Endothelial cell of coronary artery (primary cell): ENCODE data around the gene CCDC175. TPM values are rescaled to one million over a fixed set of nuclear protein-coding genes. Genes with fewer than 3 reads are reported as not detected.

Source experiments
- total RNA-seq: library from RNA; depleted of rRNA; stranded (reverse); fragments of >200 nt; gene quantifications from 2 replicates; pipeline ENCODE4 v1.2.3, GENCODE V29; 2014

Gene CCDC175
- total RNA-seq = not detected in 2 replicates

DNA sequence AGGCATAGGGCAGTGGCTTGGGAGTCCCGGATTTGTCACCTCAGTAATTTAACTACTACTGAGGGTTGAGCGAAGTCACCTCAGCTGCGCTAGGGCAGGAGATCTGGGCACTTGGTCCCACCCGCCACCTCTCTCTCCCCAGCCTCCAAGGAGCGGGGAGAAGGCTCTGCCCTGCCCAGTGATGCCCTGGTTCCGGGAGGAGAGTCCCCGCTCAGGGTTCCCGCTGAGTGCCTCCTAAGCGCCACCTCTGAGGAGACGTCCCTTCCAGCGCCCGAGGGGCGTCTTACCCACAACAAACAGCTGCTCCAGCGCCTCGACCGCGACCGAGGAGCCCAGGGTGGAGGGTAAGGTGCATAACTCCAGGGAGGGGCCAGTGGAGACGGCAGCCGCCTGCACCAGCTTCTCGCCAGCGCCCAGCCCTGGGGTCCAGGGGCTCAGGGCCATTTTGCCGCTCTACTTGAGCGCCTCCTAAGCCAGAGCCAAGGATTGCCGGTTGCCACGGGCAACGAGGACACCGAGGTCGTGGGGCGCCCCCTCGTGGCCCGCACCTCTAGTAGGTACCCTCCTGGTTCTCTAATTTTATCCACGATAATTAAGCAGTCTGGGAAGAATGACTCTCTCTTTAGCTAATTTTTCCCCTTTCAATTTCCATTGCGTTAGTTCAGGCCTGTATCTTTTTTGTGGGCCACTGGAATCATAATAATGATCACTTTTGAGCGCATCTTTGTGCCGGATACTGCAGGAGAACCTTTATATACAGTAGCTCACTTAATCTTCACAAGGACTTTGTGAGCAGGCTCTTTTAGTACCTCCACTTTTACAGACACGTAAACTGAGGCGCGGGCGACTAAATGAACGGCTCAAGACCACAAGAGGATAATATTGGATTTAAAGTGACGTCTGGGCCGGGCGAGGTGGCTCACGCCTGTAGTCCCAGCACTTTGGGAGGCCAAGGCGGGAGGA, at the start of gene CCDC175:
Gene CCDC175, minus strand, starts transcription at position 481 of the 963 bp plus-strand sequence. Its CDS starts 37 bp downstream, at position 444.

DNA sequence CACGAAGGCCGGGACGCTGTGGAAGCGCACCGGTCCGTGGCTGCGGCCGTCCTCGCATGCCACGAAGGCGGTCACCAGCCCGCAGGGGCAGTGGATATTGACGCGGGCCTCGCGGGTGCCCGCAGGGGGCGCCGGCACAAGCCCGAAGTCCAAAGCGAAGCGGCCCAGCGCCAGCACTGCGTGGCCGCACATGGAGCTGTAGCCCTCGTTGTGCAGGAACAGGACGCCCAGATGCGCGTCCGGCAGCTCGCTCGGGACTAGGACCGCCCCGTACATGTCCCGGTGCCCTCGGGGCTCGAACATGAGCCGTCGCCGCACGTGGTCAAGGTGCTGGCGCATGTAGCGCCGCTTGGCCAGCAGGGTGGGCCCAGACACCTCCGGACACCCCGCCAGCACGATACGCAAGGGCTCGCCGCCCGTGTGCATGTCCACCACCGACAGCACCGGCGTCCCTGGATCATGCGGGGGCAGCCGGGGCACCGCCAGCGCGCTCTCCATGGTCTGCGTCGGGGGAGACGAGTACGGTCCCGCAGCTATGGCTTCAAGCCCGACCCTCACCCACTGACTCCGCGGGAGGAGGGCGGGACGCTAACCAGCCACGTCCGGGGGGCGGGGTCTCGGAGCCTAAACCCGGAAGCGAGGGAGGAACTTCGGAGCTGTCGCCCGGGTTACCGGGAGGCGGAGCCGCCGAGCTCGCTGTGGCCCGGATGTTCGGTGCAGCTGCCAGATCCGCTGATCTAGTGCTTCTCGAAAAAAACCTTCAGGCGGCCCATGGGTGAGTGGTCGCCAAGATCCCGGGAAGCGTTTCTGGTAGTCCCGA, 92.6 kb downstream of the CCDC175 start, which contains the start of the genes JKAMP and L3HYPDH:
Gene JKAMP, plus strand, starts transcription at position 699 of the 820 bp plus-strand sequence. Its CDS starts 73 bp downstream, at position 772.
Gene L3HYPDH, minus strand, starts transcription at position 590 of the 820 bp plus-strand sequence. Its CDS starts 92 bp downstream, at position 498.

DNA sequence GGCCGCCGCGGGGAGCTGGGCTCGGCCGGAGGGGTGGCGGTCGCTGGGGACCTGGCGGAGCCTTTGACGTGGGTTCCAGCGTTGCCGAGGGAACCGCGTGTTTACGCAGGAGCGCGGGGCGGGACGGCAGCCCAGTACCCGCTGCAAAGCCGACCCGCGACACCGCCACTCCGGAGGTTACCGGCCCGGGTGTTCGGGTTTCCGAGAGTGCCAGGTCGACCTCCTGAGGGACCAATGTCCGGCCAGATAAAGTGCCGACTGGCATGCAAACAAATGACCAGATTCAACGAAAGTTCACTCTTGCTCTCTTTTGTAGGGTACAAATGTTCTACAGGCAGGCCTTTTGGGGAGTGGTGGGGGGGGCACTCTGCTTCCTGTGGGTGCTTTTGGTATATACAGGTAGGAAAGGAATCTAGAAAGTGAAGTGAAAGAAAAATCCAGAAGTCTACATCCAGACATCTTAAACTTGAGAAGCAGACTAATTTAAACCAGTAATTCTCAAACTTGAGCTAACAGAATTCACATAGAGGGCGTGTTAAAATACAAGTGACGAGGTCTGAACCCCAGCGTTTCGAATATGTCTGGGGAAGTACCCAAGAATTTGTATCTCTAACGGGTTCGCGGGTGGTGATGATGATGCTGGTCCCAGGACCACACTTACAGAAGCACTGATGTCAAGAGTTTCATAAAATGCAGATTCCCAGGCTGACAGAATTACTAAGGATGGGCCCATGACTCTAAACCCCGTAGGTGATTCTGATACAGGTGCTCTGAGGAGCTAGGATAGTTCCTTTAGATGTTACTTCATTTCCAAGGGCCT, 111.1 kb downstream of the CCDC175 start, which contains the start of gene GPR135:
Gene GPR135, minus strand, starts transcription at position 65 of the 820 bp plus-strand sequence. CDS start 154 bp downstream, outside the sequence.

Other genes with a start within 250 kb of the CCDC175 start
- gene GPR135, start 111.4 kb downstream of the CCDC175 start, total RNA-seq = 0.72 and 2.1 TPM in 2 replicates
- gene L3HYPDH, start 92.4 kb downstream of the CCDC175 start, total RNA-seq = 35.3 and 52.4 TPM in 2 replicates
- 46.1 and 48.9 TPM in 2 replicates for gene JKAMP, start 92.3 kb downstream of the CCDC175 start, total RNA-seq